Effector memory CD4-positive, alpha-beta T cell (primary cell): ENCODE measurements around the gene CTAG1B.

ENCODE experiments used
- DNase-seq, 3 donors: peaks; one replicate each; pipeline ENCODE4 v3.0.0-alpha.2; 2020
- H3K27ac ChIP-seq: 2 replicates; pipeline ENCODE4 v1.7.0; 2013; ENCODE audit warnings: mild to moderate bottlenecking, low read length, moderate library complexity; ENCODE audit not compliant: insufficient read depth, poor library complexity, severe bottlenecking
- H3K27me3 ChIP-seq: replicated peaks from 2 replicates; pipeline ENCODE4 v1.7.0; 2013; ENCODE audit warnings: mild to moderate bottlenecking, low read length; ENCODE audit not compliant: insufficient read depth, control insufficient read depth, poor library complexity, severe bottlenecking
- H3K36me3 ChIP-seq: 2 replicates; pipeline ENCODE4 v1.7.0; 2013; ENCODE audit warnings: mild to moderate bottlenecking, low read length, moderate library complexity; ENCODE audit not compliant: control insufficient read depth, insufficient read depth
- H3K4me1 ChIP-seq: 2 replicates; pipeline ENCODE4 v1.7.0; 2013; ENCODE audit warnings: low read length, mild to moderate bottlenecking; ENCODE audit not compliant: control insufficient read depth, insufficient read depth, poor library complexity, severe bottlenecking
- H3K4me3 ChIP-seq: 2 replicates; pipeline ENCODE4 v1.7.0; 2013; ENCODE audit warnings: low read length, low read depth, mild to moderate bottlenecking; ENCODE audit not compliant: insufficient read depth, poor library complexity, severe bottlenecking
- H3K9me3 ChIP-seq: 2 replicates; pipeline ENCODE4 v1.7.0; 2013; ENCODE audit warnings: mild to moderate bottlenecking, low read length, moderate library complexity; ENCODE audit not compliant: control insufficient read depth

CTAG1B gene

DNA sequence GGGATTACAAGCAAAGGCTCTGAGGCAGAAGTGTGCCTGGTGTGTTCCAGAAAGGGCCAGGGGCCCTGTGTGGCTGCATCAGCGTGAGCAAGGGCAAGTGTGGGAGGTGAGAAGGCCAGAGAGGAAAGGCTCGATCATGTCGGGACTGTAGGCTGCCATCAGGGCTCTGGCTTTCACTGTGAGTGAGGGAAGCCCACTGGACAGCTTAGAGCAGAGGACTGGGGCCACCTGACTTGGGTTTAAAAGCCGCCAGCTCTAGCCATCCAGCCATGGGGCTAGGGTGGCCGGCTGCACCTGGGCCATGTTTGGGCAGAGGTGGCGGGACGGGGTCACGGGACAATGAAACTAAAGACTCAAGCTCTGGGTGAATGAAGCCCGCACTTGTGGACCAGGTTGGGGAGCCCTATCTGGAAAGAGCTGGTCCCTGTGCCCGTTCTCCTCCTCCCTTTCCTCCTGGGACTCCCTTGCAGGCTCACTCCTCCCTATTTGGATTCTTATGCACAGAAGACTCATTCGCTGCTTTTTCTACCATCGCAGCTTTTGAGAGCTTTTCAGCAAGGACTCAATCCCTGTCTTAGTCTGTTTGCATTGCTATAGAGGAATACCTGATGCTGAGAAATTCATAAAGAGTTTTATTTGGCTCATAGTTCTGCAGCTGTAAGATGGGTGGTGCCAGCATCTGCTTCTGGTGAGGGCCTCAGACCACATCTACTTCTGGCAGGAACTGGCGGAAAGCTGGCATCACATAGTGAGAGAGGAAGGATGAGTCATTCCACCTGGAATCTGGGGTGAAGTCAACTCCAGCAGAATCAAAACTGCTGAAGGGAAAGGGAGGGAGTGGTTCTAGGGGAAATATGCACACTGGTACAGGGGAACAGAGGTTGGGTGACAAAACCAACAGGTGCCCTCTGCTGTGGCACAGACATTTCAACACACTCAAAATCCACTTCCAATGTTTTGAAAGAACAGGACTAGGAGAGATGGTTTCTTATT lies 15.3 kb downstream of the CTAG1B start:
- no peaks in the 10 kb centered on the region for H3K9me3 ChIP-seq
- H3K27ac ChIP-seq: no peak overlapping the region
- no peak for DNase-seq

DNA sequence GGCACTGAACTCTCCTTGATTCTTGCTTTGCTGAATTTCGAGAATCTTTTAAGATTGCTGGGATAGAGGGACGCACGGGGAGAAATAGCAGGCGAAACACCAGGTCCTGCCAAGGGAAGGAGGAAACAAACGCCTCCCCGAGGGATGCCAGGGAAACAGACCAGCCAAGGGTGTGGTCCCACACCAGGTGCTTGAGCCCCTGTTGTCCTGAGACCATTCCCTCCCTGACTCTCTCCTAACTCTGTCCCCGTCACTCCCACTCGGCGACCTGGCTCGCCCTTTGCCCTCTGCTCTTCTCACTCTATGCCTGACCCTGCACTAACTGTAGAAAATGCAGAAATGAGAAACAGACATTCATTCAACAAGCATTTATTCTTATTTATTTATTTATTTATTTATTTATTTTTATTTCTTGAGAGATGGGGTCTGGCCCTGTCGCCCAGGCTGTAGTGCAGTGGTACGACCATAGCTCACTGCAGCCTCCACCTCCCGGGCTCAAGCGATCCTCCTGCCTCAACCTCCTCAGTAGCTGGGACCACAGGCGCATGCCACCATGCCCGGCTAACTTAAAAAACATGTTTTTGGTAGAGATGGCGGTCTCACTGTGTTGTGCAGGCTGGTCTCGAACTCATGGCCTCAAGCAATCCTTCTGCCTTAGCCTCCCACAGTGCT lies 16.2 kb downstream of the CTAG1B start:
- H3K9me3 ChIP-seq: no peaks in the 10 kb centered on the region

More for the DNA sequence above, 15.3 kb downstream of the CTAG1B start:
- H3K36me3 ChIP-seq: no peaks in the 10 kb centered on the region
- no peak overlapping the region for H3K4me3 ChIP-seq
- no peaks in the 10 kb centered on the region for H3K4me1 ChIP-seq
- H3K27me3 ChIP-seq: no peaks in the 10 kb centered on the region

DNA sequence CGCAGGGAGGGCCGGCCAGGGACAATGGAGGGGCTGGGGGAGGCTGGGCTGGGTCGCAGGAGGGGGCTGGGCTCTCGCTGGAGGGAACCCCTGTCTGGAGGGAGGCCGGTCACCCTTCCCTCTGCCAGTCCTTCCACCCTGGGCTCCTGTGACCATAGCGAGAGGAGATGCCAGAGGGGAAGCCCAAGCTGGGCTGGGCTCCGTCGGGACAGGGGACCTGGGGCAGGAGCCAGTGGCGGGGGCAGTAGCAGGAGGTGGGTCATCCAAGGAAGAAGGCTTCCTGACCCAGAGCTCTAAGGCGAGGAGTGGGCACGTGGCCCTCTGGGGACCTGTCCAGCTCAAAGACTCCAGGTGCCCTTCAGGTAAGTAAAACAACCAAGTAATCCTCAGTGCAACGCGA lies 16.9 kb downstream of the CTAG1B start:
- no peak for DNase-seq
- H3K27me3 ChIP-seq: no peaks in the 10 kb centered on the region
- no peak overlapping the region for H3K4me3 ChIP-seq
- H3K4me1 ChIP-seq: no peaks in the 10 kb centered on the region
- no peaks in the 10 kb centered on the region for H3K36me3 ChIP-seq
- no peaks in the 10 kb centered on the region for H3K9me3 ChIP-seq
- H3K27ac ChIP-seq: no peak overlapping the region

More for the DNA sequence above, 16.2 kb downstream of the CTAG1B start:
- Histone ChIP-seq H3K4me3 (no peak overlapping the region), H3K27ac (no peak overlapping the region), H3K27me3 (no peaks in the 10 kb centered on the region), H3K36me3 (no peaks in the 10 kb centered on the region), H3K4me1 (no peaks in the 10 kb centered on the region)
- DNase-seq: no peak

DNA sequence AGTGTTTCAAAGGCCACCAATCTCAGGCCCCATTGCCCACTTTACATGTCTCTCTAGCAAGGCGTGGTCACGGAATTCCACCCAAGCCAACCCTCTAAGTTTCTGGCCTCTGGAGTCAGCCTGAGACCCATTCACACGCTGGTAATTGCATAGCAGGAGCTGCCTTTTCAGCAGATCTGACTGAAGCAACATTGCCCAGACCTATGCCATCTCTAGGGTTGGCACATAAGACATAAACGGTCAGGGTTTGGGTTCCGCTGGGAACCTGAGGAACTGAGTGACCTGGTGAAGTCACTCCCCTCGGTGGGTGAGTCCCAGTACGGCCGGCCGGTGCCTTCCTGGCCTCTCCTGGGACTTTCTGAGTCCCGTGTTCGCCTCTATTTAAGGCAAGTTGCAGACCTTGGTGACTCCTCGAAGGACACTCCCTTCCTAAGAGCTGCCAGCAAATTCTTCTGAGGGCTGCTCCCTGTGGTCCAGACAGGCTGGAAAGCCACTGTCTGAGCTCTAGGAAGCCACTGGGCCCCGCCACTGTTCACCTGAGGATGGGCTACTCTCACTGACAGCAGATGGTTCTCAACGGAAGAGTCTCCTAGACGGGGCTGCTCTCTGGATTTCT lies 18.2 kb downstream of the CTAG1B start:
- H3K4me3 ChIP-seq: no peak overlapping the region
- no peak for DNase-seq
- no peaks in the 10 kb centered on the region for H3K4me1 ChIP-seq
- H3K27ac ChIP-seq: no peak overlapping the region
- H3K27me3 ChIP-seq: no peaks in the 10 kb centered on the region
- no peaks in the 10 kb centered on the region for H3K9me3 ChIP-seq
- no peaks in the 10 kb centered on the region for H3K36me3 ChIP-seq

DNA sequence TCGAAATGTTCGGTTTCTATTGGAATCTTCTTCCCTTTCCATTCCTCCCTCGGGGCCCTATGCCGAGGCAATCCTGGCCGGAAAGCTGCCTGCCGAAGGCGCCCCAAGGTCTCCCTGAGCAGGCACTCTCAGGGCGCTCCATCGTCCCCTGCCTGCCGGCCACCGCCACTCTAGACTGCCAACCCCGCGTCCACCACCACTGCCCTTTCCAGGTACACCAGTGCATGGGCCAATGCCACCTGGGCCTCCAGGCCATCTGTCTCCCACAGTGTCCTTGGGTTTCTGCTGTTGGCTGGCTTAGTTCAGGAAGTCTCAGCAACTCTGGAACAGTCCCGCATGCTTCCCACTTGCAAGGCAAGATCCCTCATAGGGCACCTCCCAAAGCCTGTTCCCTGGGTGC lies 19.6 kb downstream of the CTAG1B start:
- Histone ChIP-seq H3K27me3 (no peaks in the 10 kb centered on the region), H3K27ac (no peak overlapping the region), H3K9me3 (no peaks in the 10 kb centered on the region), H3K36me3 (no peaks in the 10 kb centered on the region), H3K4me1 (no peaks in the 10 kb centered on the region), H3K4me3 (no peak overlapping the region)
- DNase-seq: no peak

DNA sequence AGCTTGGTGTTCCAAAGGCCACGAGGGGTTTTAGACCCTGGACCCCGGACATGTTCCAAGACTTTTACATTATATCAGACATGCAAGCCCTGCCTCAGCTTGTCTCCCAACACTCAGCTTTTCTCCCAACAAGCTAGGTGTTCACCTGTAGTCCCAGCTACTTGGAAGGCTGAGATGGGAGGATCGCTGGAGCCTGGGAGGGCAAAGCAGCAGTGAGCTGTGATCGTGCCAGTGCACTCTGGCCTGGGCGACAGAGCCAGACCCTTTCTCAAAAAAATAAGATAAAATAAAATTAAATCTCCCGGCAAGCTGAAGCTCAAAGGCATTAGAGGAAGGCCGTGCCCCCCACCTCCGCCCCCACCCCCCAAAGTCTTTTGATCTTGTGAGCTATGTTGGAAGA lies 20.4 kb downstream of the CTAG1B start:
- H3K27ac ChIP-seq: no peak overlapping the region
- no peak overlapping the region for H3K4me3 ChIP-seq
- H3K4me1 ChIP-seq: no peaks in the 10 kb centered on the region
- no peaks in the 10 kb centered on the region for H3K9me3 ChIP-seq
- no peaks in the 10 kb centered on the region for H3K27me3 ChIP-seq
- no peaks in the 10 kb centered on the region for H3K36me3 ChIP-seq
- DNase-seq: no peak

DNA sequence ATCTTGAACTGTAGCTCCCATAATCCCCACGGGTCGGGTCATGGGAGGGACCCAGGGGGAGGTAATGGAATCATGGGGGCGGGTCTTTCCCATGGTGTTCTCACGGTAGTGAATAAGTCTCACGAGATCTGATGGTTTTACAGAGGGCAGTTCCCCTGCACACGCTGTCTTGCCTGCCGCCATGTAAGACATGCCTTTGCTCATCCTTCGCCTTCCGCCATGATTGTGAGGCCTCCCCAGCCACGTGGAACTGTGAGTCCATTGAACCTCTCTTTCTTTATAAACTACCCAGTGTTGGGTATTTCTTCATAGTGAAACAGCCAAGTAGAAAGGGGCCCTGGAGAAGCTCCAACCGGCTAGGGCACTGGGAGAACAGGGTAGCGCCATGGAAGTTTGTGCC lies 21.9 kb downstream of the CTAG1B start:
- Histone ChIP-seq H3K4me3 (no peak overlapping the region), H3K27ac (no peak overlapping the region), H3K4me1 (no peaks in the 10 kb centered on the region), H3K36me3 (no peaks in the 10 kb centered on the region), H3K9me3 (no peaks in the 10 kb centered on the region), H3K27me3 (no peaks in the 10 kb centered on the region)
- no peak for DNase-seq

DNA sequence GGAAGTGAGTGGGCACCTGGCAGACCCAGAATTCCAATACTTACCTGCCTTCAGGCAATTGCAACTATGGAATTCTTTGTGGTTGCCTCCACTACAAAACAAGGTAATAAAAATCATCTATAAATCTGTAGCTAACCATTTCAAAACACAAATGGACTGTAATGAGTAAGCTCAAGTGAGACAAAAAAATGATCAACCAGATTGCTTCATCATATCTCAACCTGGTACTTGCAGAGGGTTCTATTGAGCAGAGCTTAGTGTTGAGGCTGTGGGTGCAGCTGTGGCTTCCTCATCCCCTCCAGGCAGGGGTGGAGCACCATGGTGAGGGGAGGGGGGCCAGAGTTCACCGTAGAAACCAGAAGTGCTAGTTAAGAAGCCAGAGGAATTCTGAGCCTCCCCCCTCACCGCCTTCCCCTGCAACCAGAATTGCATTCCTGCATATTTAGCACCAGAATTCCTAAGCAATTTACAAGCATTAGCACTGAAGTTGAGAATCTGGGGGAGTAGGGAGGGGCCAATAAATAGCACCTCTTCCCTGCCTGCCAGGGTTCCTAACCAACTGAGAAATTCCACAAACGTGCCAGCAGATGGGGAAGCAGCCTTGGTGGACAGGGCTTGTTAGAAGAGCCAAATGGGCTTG lies 22.7 kb downstream of the CTAG1B start:
- Histone ChIP-seq H3K4me3 (no peak overlapping the region), H3K27ac (no peak overlapping the region), H3K27me3 (no peaks in the 10 kb centered on the region), H3K9me3 (no peaks in the 10 kb centered on the region), H3K4me1 (no peaks in the 10 kb centered on the region), H3K36me3 (no peaks in the 10 kb centered on the region)
- no peak for DNase-seq

DNA sequence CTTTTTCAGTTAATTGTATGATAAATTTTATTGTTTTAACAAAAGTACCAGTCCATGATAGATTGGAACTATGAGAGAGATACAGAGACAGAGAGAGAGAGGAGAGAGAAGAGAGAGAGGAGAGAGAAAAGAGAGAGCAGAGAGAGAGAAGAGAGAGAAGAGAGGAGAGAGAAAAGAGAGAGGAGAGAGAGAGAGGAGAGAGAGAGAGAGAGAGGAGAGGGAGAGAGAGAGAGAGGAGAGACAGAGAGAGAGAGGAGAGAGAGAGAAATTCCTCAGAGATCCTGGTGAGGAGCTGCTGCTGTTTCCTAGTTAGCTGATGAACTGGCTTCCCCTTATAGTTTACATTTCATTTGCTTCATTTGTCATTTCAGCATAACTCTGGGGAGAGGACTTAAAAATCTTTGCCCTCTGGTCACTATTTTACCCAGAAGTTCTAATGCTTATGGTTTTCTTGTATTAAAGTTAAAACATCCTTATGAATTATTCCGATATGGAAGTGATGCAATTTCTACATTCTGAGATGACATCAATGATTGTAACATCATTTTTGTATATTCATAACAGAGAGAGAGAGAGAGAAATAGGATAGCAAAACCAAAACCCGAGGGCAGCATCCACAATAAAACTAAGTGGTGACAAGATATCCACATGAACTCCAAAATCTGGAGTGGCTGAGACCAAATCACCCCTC lies 23.4 kb downstream of the CTAG1B start:
- Histone ChIP-seq H3K4me1 (no peaks in the 10 kb centered on the region), H3K36me3 (no peaks in the 10 kb centered on the region), H3K4me3 (no peak overlapping the region), H3K27ac (no peak overlapping the region), H3K27me3 (no peaks in the 10 kb centered on the region), H3K9me3 (no peaks in the 10 kb centered on the region)
- no peak for DNase-seq
